Measurements from ENCODE around the gene TAX1BP1.
"Not testable (repeated sequence)": the region's sequence is repeated elsewhere in the genome, so short reads cannot be mapped to it uniquely, and the experiment has no call there.

The TAX1BP1 gene

DNA sequence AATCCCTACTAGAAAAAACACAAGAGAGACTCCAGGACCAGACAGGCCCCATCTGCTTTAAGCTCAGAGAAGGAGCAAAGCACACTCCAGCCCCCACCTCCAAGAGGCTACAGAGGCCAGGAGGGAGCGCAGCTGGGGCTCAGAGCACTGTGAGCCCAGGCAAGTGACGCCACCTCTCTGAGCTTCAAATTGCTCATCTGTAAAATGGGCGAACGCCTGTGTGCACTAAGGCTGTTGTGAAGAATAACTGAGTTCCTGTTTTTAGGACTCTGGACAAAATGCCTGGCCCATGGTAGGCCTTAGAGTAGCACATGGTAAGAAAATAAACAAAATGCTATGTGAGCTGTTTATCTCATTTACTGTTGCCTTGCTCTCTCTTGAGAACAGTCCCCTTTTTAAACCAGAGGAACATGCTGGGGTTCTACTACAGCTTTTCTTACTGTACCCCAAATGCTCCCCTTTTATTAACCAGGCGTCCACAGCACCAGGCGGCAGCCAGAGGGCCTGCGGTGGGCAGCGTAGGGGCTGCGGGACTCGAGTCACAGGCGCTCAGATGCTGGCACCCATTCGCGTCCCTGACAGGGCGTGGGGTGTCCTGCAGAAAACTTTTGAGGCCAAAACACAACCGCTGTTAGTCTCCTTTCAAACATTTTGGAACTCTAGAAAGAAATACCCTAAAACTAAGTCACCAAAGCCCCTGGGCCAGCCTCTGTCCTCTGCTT, 103.8 kb downstream of the TAX1BP1 start:
- no peak for DNase-seq (ENCODE audit: low spot score)

DNA sequence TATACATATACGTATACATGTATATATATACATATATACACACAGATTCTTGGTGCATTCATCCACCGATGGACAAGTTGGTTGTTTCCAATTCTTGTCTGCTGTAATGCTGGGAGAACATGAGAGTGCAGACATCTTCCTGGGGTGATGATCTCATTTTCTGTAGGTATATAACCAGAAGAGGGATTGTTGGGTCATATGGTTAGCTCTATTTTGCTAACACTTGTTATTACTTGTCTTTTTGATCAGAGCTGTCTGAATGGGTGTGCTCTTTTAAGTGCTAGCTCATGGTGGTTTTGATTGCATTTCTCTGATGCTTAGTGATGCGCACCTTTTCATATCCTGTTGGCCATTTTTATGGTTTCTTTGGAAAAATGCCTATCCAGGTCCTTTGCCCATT, 106.4 kb downstream of the TAX1BP1 start:
- DNase-seq (ENCODE audit: low spot score) = no peak

DNA sequence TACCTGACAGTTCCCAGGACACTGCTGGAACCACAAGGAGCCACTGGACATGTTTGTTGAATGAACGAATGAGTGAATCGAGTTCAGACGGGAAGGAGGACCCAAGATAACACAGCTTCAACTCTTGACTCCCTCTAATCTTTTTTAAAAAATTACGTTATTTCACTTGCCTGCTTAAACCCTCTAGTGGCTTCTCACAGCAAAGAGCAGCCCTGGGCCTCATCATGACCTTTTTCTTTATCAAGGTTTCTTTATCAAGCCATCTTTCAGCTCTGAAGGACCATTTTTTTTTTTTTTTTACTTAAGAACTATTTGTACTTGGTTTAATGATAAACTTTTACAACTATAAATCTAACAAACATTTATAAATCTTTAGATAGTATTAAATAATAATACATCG, 110.6 kb downstream of the TAX1BP1 start:
- DNase-seq (ENCODE audit: low spot score) = no peak

DNA sequence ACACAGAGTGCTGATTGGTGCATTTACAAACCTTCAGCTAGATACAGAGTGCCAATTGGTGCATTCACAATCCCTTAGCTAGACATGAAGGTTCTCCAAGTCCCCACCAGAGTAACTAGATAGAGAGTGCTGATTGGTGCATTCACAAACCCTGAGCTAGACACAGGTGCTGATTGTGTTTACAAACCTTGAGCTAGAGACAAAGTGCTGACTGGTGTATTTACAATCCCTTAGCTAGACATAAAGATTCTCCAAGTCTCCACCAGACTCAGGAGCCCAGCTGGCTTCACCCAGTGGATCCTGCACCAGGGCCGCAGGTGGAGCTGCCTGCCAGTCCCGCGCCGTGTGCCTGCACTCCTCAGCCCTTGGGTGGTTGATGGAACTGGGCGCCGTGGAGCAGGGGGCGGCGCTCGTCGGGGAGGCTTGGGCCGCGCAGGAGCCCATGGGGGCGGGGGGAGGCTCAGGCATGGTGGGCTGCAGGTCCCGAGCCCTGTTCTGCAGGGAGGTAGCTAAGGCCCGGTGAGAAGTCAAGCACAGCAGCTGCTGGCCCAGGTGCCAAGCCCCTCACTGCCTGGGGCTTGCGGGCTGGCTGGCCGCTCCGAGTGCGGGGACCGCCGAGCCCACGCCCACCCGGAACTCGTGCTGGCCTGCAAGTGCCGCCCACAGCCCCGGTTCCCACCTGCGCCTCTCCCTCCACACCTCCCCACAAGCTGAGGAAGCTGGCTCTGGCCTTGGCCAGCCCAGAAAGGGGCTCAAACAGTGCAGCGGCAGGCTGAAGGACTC, 116.9 kb downstream of the TAX1BP1 start:
- not testable (repeated sequence) for DNase-seq (ENCODE audit: low spot score)

DNA sequence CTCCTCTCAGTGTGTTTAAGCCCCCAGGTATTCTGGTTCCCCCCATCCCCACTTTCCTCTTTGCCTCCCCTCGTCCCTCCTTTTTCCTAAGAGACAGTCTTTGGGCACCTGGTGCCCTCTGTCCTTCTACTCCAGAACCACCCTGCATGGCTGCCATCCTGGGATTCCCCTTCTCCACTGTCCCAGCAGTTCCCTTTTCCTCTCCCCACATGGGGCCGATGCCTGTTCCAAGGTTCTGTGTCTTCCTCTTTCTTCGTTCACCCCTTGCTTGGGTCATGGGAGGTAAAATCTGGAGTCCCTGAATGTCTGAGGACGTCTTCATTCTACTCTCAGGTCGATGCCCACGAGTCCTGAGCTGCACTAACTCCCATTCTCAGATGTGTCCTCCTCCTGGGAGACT, 120.8 kb downstream of the TAX1BP1 start:
- DNase-seq (ENCODE audit: low spot score) = no peak

DNA sequence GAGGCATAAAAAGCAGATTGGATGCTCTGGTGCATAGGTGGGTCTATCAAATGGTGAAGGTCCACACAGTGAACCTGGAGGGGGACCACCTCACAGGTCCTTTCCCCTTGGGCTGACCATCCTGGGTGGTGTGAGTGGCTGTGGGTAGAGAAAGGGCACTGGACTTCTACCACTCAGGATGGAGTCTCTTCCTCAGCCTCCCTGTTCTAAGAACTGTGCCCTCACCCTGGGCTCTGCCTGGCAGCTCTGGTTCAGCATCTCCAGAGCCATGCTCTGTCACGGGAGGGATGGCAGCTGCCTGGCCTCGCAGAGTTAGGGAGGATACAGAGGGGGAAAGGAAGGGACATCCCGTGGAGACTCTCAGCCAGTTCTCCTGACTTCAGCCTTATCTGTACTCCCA, 121.8 kb downstream of the TAX1BP1 start:
- DNase-seq (ENCODE audit: low spot score) = no peak

DNA sequence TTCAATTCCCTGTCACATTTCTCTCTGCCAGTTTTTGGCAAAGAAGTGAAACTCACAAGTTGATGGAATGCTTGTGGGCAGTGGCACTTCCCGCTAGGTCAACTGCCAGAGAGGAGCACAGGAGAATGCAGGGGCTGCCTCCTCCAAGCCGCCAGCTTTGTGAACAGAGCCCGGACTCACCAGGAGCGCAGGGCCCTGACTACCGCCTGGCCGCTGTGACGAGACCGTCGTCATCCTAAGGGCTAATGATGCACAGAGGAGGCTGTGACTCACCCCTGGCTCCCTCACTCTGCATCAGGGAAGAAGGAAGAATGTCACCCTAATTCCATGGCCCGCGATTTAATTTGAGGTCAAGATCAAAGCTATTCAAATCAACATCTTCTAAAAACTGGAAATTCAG, 123.9 kb downstream of the TAX1BP1 start:
- DNase-seq (ENCODE audit: low spot score) = no peak

DNA sequence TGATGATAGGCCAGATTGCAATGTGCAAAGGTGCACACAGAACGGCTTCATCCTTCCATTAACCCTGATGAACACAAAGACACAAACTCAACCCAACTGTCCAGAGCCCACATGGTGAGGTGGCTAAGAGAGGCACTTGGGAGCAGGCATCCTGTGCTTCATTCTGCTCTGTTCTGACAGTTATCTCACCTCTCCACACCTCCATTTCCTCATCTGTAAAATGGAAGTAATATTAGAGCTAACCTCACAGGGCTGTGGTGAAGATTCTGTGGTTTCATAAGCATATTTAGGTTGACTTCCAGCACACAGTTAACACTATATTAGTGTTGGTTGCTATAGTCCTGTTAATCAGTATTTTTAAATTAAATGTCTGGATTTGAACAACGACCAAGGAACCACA, 126.3 kb downstream of the TAX1BP1 start:
- no peak for DNase-seq (ENCODE audit: low spot score)

DNA sequence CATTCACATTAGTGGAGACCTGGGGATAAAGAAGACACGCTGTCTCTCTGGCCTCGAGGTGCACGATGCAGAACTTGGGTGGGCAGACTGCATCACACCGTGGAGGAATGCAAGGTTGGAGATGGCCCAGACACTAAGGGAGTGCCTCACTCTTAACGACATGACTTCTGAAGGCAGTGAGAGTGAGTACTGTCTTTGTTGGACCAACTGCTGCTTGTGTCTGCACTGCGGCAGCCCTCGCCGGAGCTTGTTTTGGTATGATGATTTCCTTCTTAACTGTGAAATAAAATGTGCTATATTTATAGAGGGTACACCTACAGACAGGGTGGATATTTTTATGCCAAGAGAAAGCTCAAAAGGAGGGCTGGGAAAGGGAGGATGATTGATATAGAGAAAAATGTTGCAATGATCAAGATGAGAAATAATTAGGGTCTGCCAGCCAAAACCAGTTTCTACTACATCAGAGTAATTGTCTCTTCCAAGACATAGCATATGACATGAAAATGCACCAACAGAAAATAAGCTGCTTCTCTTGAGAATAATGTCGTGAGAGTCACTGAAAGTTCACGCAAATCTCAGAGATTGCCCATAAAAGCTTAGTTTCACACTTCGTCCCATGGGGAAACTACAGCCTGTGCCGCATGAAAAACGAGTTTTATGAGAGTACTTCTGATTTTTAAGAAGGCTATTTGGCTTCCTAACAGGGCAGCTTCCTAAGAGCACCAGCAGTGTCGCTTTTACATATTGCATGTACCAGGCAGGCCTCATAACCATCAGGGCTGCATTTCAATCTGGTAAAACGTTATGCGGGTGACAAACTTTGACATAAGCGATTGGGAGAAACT, 127.1 kb downstream of the TAX1BP1 start:
- no peak for DNase-seq (ENCODE audit: low spot score)

DNA sequence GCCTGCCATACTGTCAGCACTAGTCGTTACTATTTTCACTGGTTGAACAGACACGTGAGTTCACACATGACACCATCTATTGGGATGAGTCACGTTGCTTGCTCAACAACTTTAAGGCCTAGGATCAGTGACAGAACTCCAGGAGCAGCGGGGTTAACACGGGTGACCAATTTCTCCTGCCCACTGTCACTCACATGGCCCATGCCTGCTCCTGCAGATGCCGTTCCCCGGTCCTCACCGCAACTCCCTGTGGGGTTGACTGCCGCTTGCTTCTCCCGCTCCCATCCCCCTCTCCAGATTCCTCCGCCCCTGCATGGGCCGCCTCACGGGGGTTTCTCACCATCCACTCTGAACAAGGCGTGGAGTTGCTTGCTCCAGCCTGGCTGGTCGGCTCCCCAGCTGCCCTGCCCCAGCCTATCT, 128.2 kb downstream of the TAX1BP1 start:
- DNase-seq (ENCODE audit: low spot score) = no peak

DNA sequence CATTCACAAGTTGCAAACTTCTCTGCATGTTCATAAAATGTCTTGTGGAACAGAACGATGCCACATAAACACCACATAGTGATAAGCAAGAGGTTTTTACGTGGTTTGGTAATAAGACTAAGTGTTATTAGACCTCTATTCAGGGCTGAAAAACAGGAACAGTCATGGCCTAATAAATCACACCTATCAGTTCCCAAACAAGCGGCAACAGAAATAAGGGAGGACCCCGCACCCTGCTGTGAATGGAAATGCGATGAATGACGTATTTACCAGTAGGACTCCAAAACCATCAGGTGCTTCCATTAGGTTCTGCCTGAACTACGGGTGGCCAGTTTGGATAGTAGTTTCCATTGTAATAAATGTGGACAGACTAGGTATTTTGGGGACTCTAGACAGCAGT, 129.1 kb downstream of the TAX1BP1 start:
- DNase-seq (ENCODE audit: low spot score) = no peak

DNA sequence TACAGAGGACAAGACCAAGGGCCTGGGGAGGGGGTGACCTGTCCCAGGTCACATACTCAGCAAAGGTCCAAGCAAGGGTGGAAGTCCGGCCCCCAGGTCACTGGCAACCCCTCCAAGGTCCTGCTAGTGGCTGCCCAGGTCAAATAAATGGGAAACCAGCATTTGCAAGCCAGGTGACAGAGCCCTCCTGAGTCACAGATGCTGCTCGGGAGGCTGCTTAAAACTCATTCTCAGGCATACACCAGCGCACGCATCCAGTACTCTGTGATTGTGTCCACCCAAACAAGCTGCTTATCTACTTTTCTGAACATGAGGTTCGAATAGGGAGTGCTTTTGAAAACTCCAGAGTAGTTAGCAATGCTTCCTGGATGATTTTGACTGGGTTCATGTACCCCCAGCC, 130.6 kb downstream of the TAX1BP1 start:
- no peak for DNase-seq (ENCODE audit: low spot score)

DNA sequence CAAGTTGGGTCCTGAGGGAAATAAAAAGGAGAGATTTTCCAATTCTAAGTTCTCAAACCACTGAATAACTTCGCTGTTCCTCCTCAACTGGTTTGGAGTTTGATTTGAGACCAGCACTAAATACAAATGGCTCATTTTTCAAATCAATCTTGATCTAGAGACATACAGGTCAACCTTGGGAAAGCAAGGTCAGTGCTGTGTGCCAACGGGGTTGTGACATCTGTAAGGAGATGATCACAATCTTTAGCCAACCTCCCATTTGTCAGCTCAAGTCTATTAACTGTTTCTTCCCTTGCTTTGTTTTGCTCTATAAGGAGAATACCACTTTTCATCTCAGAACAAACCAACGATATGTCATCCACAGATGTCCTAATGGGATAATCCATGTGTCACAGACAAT, 131.1 kb downstream of the TAX1BP1 start:
- no peak for DNase-seq (ENCODE audit: low spot score)

DNA sequence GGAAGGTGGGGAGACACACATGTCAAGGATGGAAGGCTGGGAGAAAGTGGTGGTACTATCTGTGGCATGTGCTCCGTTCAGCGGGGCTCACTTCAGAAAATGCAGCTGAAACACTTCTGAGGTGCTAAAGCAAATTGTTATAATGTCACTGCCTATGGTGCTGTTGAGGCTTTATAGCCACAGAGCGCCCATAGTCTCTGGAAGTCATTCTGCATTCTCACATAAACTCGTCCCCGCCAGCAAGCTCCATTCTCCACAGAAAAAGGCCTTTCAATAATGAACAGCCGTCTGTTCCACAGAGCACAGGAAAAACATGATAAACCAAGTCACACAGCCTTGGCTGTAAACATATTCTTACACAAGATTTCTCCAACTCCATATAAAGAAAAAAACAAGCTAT, 131.9 kb downstream of the TAX1BP1 start:
- DNase-seq (ENCODE audit: low spot score) = no peak

DNA sequence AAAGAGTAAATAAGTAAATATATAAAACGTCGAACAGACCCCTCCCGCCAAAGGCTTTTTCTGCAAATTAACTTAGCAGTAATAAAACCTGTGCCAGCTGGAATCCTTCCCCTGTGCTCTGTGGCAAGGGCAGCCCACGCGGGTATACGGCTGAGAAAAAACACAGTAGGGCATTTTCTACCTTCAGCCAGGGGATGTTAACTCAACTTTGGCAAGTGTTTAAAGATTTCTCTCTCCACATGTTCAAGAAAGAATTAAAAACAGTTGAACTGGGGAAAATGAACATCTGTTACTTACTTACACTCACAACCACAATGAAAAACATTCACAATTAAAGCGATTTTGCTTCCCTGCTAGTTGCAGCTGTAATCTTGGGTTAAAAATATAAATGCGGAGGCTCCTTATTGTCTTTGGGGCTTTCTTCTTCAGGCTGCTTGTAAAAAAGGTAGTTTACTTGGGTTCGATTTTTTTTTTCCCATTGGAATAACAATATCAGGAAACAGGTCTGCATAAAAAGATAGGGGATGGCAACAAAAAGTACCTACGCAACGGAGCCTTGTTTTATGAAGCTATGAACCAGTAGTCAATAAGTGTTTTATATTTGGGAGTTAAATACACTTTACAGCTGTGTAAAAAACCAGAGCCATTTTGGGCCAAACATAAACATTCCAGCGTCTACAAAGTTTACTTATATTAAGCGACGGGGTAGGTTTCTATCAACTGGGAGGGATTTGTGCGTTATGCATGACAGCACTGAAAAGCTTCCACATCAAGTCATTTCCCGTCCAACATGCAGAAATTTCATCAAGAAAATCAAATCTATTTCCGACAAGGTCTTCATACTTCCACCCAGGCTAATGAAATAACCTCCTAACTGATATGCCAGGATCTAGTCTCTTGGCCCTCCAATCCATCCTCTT, 132.7 kb downstream of the TAX1BP1 start:
- DNase-seq (ENCODE audit: low spot score) = no peak

DNA sequence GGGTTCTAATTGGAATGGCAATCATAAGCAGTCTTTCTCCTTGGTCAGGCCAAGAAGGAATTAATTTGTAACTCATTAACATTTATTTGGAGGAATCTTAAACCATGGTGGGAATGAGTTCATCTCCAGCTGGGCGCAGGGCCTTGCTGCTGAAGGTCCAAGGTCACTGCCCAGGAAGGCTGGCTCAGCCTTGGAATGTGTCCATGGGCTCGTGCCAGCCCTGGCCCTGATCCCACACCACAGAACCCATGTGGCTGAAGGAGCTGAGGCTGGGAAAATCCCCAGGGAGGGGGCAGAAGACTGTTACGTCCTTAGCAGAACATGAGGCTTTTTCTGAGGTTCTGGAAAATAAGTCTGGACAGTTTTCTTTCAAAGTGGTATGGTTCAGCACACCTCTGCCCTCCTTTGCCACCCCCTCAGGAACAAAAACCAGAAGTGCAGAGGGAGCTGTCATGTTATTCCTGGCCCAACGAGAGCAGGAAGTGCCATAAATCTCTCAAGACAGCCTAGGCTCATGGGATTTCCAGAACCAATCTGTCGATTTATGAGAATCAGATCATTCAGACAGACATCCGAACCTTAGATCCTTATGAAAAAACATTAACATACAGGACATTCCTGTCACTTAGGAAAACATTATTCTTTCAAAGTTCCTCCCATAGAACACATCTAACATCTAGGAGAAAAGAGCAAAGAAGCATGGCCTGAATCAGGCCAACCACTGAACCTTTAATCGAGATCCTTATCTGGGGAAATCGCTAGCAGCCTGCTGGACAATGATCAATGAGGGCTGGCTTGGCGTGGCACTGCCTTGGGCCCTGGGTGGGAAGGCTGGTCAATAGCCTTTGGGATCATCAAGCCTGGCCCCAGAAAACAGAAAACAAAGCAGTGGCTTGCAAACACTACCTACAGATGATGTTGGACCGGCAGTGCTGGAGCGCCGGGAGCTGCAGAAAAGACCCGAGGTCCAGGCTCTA, 134.3 kb downstream of the TAX1BP1 start:
- DNase-seq (ENCODE audit: low spot score) = no peak

DNA sequence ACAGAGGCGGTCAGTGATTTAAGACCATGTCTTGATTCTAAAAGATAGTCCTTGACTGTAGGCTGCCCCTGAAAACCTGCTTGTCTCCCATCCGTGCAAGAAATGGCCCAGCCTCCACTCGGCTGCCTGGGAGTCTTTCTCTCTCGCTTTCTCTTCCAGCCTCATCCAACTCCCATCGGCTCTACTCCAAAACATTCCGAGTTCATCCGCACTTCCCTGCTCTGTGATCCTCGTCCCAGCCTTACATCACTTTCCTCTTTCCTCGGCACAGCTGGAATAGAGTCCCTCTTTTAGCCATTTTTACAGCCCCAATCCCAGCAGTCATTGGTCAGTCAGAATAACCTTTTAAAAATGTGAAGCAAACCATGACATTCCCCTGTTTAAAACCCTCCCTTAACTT, 135.1 kb downstream of the TAX1BP1 start:
- no peak for DNase-seq (ENCODE audit: low spot score)

DNA sequence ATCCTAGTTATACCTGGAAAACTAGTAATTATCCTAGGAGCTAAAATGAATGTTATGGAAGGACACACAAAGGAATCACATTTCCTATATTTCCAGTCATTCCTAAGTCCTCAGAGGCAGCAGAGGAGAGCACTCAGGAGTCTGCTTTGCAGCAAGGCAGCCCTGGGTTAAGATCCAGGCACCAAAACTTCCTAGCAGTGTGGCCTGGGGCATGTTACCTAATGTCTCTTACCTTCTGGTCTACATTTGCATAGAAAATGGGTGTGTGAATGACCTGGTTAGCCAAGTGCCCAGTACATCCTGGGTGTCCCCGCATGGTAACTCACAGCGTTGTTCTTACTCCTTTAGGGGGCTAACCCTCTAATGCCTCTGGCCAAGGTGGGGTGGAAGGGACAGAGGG, 135.9 kb downstream of the TAX1BP1 start:
- DNase-seq (ENCODE audit: low spot score) = no peak

DNA sequence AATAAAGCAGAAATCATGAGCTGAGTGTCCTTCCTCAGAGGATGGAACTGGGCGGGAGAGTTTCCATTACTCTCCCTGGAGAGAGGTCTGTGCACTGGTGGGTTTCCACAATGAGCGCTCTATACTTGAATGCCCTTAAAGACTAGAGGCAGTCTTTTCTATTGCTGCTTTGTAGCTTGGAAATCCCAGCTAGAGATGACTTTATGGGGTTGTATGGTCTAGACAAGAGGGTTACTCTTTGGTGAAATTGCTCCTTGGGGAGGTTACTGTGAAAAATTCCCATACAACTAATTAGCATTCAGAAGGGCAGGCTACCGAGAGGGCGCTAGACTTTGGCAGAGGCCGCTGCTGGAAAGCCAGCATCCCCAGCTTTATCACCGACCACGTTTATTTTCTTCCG, 136.8 kb downstream of the TAX1BP1 start:
- DNase-seq (ENCODE audit: low spot score) = no peak

Measured in HuH-7.5 (cell line).